SK-N-SH treated with all-trans-retinoic acid at 6 μM for 48 hours (cell line): ENCODE data around the gene DFFB.

Experiments used
- ATAC-seq: fragments of 200-7000 bp; cut with Tn5 transposase; 3 replicates; pipeline ENCODE4 v1.9.1; 2020; ENCODE audit warnings: mild to moderate bottlenecking, moderate library complexity
- ARNTL ChIP-seq: fragments of 450-650 bp; formaldehyde crosslinking; IDR thresholded peaks from 2 replicates; pipeline ENCODE4 v1.5.0; 2020; ENCODE audit warnings: low read depth, mild to moderate bottlenecking, moderate library complexity, borderline replicate concordance
- BACH2 ChIP-seq: fragments of 250-450 bp; sonication (Bioruptor Pico); IDR thresholded peaks from 2 replicates; pipeline ENCODE4 v1.9.0; 2021; ENCODE audit warnings: mild to moderate bottlenecking, borderline replicate concordance
- CREB5 ChIP-seq: fragments of 250-450 bp; sonication (Bioruptor Pico); IDR thresholded peaks from 2 replicates; pipeline ENCODE4 v1.5.1; 2020; ENCODE audit warnings: low read depth, mild to moderate bottlenecking, moderate library complexity
- CSDC2 ChIP-seq: fragments of 250-450 bp; sonication (Bioruptor Pico); IDR thresholded peaks from 2 replicates; pipeline ENCODE4 v1.5.0; 2020; ENCODE audit warnings: mild to moderate bottlenecking, moderate library complexity
- ESRRG ChIP-seq: fragments of 250-450 bp; sonication (Bioruptor Pico); IDR thresholded peaks from 2 replicates; pipeline ENCODE4 v1.6.1; 2021; ENCODE audit warnings: mild to moderate bottlenecking
- GLIS3 ChIP-seq: fragments of 250-450 bp; sonication (Bioruptor Pico); IDR thresholded peaks from 2 replicates; pipeline ENCODE4 v1.5.0; 2020; ENCODE audit warnings: mild to moderate bottlenecking, moderate library complexity
- ISL1 ChIP-seq: fragments of 250-450 bp; sonication (Bioruptor Pico); IDR thresholded peaks from 2 replicates; pipeline ENCODE4 v2.1.2; 2022; ENCODE audit warnings: mild to moderate bottlenecking, moderate library complexity
- OSR1 ChIP-seq: fragments of 250-450 bp; sonication (Bioruptor Pico); IDR thresholded peaks from 2 replicates; pipeline ENCODE4 v1.8.0; 2022; ENCODE audit warnings: moderate library complexity, mild to moderate bottlenecking, inconsistent platforms
- PPARA ChIP-seq: fragments of 250-450 bp; sonication (Bioruptor Pico); IDR thresholded peaks from 2 replicates; pipeline ENCODE4 v1.5.0; 2020; ENCODE audit warnings: mild to moderate bottlenecking, borderline replicate concordance
- RARB ChIP-seq: fragments of 250-450 bp; sonication (Bioruptor Pico); IDR thresholded peaks from 2 replicates; pipeline ENCODE4 v1.8.0; 2021; ENCODE audit warnings: mild to moderate bottlenecking, moderate library complexity
- SNAI2 ChIP-seq: fragments of 250-450 bp; sonication (Bioruptor Pico); IDR thresholded peaks from 2 replicates; pipeline ENCODE4 v1.5.0; 2020; ENCODE audit warnings: mild to moderate bottlenecking, moderate library complexity
- TCF4 ChIP-seq: fragments of 250-450 bp; sonication (Bioruptor Pico); IDR thresholded peaks from 2 replicates; pipeline ENCODE4 v1.8.0; 2021; ENCODE audit warnings: mild to moderate bottlenecking, moderate library complexity, borderline replicate concordance
- TSHZ2 ChIP-seq: fragments of 250-450 bp; sonication (Bioruptor Pico); IDR thresholded peaks from 2 replicates; pipeline ENCODE4 v1.5.0; 2020; ENCODE audit warnings: mild to moderate bottlenecking, moderate library complexity
- ZC3H10 ChIP-seq: fragments of 250-450 bp; sonication (Bioruptor Pico); IDR thresholded peaks from 2 replicates; pipeline ENCODE4 v1.5.1; 2021; ENCODE audit warnings: mild to moderate bottlenecking, moderate library complexity
- ZFP3 ChIP-seq: fragments of 250-450 bp; sonication (Bioruptor Pico); IDR thresholded peaks from 2 replicates; pipeline ENCODE4 v1.5.0; 2020; ENCODE audit warnings: mild to moderate bottlenecking, moderate library complexity
- ZFP30 ChIP-seq: fragments of 450-650 bp; formaldehyde crosslinking; IDR thresholded peaks from 2 replicates; pipeline ENCODE4 v1.5.0; 2022; ENCODE audit warnings: mild to moderate bottlenecking, moderate library complexity
- ZNF565 ChIP-seq: fragments of 450-650 bp; formaldehyde crosslinking; conservative IDR thresholded peaks from 2 replicates; pipeline ENCODE4 v1.5.0; 2020; ENCODE audit warnings: low read depth, mild to moderate bottlenecking, moderate library complexity
- ZNF70 ChIP-seq: fragments of 450-650 bp; formaldehyde crosslinking; IDR thresholded peaks from 2 replicates; pipeline ENCODE4 v1.5.0; 2020; ENCODE audit warnings: mild to moderate bottlenecking, moderate library complexity
- ZNF8 ChIP-seq: fragments of 450-650 bp; formaldehyde crosslinking; IDR thresholded peaks from 2 replicates; pipeline ENCODE4 v1.5.0; 2020; ENCODE audit warnings: mild to moderate bottlenecking, moderate library complexity
- TF ChIP-seq, protein P1 (sequence below): fragments of 250-450 bp; sonication (Bioruptor Pico); IDR thresholded peaks from 2 replicates; pipeline ENCODE4 v1.8.0; 2020; ENCODE audit warnings: mild to moderate bottlenecking, moderate library complexity, borderline replicate concordance
- TF ChIP-seq, protein P2 (sequence below): fragments of 250-450 bp; sonication (Bioruptor Pico); IDR thresholded peaks from 2 replicates; pipeline ENCODE4 v1.5.1; 2021; ENCODE audit warnings: mild to moderate bottlenecking, moderate library complexity

DFFB gene

DNA sequence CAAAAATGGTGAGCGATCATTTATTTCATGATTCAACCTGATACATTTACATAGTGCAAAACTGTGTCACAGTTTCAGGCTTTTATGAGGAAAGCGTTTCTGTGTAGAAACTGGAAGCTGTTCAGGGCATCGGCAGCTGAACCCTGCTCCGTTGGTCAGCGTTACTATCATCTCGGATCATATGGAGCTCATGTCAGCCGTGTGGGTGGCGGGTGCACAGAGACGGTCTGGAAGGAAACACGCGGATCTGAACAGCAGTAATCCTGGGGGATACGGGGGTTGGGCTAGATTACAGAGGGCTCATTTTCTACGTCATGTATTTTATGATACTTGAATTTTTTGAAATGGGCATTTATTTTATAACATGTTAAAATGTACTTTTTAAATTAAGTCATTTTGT lies 27.7 kb downstream of the DFFB start:
- no peak for ATAC-seq
- no peak for TF ChIP-seq ZFP3 (CRISPR knock-in tag)
- TF ChIP-seq RARB (CRISPR knock-in tag) = no peak
- no peak for TF ChIP-seq SNAI2 (CRISPR knock-in tag)
- no peak for TF ChIP-seq ZNF70 (CRISPR knock-in tag)
- no peak for TF ChIP-seq CREB5
- TF ChIP-seq BACH2 (CRISPR knock-in tag) = no peak
- TF ChIP-seq, protein P1, sequence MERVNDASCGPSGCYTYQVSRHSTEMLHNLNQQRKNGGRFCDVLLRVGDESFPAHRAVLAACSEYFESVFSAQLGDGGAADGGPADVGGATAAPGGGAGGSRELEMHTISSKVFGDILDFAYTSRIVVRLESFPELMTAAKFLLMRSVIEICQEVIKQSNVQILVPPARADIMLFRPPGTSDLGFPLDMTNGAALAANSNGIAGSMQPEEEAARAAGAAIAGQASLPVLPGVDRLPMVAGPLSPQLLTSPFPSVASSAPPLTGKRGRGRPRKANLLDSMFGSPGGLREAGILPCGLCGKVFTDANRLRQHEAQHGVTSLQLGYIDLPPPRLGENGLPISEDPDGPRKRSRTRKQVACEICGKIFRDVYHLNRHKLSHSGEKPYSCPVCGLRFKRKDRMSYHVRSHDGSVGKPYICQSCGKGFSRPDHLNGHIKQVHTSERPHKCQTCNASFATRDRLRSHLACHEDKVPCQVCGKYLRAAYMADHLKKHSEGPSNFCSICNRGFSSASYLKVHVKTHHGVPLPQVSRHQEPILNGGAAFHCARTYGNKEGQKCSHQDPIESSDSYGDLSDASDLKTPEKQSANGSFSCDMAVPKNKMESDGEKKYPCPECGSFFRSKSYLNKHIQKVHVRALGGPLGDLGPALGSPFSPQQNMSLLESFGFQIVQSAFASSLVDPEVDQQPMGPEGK = no peak
- TF ChIP-seq CSDC2 (CRISPR knock-in tag) = no peak
- TF ChIP-seq ARNTL = no peak
- no peak for TF ChIP-seq TSHZ2 (CRISPR knock-in tag)
- TF ChIP-seq, protein P2, sequence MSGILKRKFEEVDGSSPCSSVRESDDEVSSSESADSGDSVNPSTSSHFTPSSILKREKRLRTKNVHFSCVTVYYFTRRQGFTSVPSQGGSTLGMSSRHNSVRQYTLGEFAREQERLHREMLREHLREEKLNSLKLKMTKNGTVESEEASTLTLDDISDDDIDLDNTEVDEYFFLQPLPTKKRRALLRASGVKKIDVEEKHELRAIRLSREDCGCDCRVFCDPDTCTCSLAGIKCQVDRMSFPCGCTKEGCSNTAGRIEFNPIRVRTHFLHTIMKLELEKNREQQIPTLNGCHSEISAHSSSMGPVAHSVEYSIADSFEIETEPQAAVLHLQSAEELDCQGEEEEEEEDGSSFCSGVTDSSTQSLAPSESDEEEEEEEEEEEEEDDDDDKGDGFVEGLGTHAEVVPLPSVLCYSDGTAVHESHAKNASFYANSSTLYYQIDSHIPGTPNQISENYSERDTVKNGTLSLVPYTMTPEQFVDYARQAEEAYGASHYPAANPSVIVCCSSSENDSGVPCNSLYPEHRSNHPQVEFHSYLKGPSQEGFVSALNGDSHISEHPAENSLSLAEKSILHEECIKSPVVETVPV (CRISPR knock-in tag) = no peak
- no peak for TF ChIP-seq PPARA (CRISPR knock-in tag)
- TF ChIP-seq ESRRG (CRISPR knock-in tag) = no peak
- no peak for TF ChIP-seq ZC3H10 (CRISPR knock-in tag)
- no peak for TF ChIP-seq TCF4 (CRISPR knock-in tag)

DNA sequence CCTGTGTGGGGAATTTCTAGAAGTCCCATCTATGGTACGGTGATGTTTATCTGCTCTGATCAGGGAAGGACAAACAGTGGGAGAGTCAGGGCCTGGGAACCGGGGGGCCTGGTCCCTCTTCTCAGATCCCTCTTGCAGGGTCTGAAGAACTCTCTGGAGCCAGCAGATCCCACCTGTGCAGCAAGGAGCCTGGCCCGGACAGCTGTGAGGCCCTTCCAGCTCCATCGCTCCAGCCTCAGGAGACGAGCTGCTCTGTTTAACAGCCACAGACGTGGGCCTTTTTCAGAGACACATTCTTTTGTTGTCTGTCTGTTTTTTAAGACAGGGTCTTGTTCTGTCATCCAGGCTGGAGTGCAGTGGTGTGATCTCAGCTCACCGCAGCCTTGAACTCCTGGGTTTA lies 28.3 kb downstream of the DFFB start:
- no peak for ATAC-seq
- no peak for TF ChIP-seq ZNF70 (CRISPR knock-in tag)
- TF ChIP-seq ZFP30 (CRISPR knock-in tag) = no peak
- no peak for TF ChIP-seq TCF4 (CRISPR knock-in tag)
- no peak for TF ChIP-seq ZFP3 (CRISPR knock-in tag)
- TF ChIP-seq SNAI2 (CRISPR knock-in tag) = no peak
- TF ChIP-seq, protein P1 = no peak
- TF ChIP-seq RARB (CRISPR knock-in tag) = no peak
- TF ChIP-seq ZNF565 (CRISPR knock-in tag) = no peak
- no peak for TF ChIP-seq ZC3H10 (CRISPR knock-in tag)
- TF ChIP-seq, protein P2 (CRISPR knock-in tag) = no peak
- no peak for TF ChIP-seq BACH2 (CRISPR knock-in tag)
- TF ChIP-seq OSR1 (CRISPR knock-in tag) = no peak
- no peak for TF ChIP-seq CREB5
- TF ChIP-seq PPARA (CRISPR knock-in tag) = no peak
- no peak for TF ChIP-seq ZNF8 (CRISPR knock-in tag)
- no peak for TF ChIP-seq ISL1
- no peak for TF ChIP-seq GLIS3 (CRISPR knock-in tag)
- no peak for TF ChIP-seq TSHZ2 (CRISPR knock-in tag)
